Mucosa of gallbladder (tissue), 1 donor: ENCODE measurements around the gene FAM78A. TPM values are rescaled to one million over a fixed set of nuclear protein-coding genes. Genes with fewer than 3 reads are reported as not detected.

Experiments
- DNase-seq: peaks from one replicate; pipeline ENCODE4 v3.0.0-alpha.2; 2020; ENCODE audit warnings: low spot score
- total RNA-seq: library from RNA; stranded (reverse); gene quantifications from one replicate; pipeline ENCODE4 v1.2.1, GENCODE V29; 2021
- donor health status: DM: no; HTN: no; CAD: no.

The FAM78A gene
- 7.5 TPM for total RNA-seq

GRCh38 chr9:131276094-131276888, at the start of gene FAM78A:
FAM78A (minus strand) TSS chr9:131276510; CDS start chr9:131276179, 331 bp downstream.
- no peak for DNase-seq

DNA sequence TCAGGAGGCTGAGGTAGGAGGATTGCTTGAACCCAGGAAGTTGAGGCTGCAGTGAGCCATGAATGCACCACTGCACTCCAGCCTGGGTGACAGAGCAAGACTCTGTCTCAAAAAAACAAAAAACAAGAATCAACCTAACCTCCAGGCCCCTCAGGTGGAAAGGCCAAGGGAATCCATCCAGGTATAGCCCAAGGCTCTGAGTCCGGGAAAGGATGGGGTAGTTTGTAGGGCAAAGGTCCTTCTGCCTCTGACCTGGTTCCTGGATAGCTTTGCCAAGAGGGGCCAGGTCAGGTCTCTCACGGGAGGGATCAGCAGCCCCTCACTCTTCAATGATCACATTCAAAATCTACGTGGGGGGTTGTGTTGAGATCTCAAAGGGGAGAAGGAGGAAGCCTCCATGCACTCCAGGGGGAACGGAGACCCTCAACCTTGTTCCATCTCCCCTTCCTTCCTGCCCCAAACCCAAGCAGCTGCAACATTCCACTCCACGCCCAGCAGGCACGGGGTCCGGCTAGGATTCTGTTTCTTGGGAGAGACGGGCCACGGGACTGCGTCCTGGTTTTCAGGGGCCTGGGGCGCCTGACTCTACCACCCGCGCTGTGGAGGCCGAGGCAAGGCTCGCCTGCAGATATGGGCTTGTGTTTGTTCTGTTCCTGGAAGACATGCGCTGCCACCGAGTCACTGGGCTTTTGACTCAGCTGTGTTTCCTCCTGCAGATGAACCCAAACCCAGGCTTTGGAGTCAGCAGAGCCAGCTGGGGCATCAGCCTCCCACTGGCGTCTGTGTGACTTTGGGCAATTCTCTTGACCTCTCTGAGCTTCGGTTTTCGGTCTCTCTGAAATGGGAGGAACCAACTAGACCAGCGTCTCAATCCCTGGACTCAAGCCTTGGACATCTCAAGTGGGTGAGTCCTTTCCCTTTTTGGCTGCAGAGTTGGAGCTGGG, 48.7 kb upstream of the FAM78A start:
- no peak for DNase-seq

DNA sequence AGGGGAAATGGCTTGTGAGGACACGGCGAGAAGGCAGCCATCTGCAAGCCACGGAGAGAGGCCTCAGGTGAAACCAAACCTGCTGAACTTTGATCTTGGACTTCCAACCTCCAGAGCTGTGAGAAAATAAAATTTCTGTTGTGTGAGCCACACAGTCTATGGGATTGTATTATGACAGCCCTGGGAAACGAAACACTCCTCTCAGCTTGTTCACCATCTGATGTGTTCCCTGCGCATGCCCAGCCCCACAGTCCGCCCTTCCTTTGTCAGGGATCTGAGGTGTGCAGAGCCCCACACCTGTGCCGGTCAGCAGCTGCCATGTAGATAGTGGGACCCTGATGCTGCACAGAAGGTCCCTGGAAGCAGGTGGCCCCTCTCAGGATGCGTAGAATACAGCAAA, 47.3 kb upstream of the FAM78A start:
- no peak for DNase-seq

GRCh38 chr9:131320031-131320685, 43.8 kb upstream of the FAM78A start:
- no peak for DNase-seq

DNA sequence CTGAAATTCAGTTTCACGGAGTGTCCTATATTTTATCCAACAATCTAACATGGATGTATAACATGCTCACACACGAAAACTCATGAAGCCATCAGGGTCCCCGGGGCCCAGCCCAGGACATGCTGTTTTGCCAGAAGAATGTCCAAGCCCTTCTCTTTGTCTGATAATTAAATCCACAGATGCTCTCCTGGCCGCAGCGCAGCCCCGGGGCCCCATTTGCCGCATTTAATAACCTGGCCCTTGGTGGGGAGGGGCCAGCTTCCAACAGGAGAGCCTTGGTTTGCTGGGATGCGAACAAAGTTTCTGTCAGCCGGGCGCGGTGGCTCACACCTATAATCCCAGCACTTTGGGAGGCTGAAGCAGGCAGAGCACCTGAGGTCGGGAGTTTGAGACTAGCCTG, 43.2 kb upstream of the FAM78A start:
- DNase-seq = no peak

DNA sequence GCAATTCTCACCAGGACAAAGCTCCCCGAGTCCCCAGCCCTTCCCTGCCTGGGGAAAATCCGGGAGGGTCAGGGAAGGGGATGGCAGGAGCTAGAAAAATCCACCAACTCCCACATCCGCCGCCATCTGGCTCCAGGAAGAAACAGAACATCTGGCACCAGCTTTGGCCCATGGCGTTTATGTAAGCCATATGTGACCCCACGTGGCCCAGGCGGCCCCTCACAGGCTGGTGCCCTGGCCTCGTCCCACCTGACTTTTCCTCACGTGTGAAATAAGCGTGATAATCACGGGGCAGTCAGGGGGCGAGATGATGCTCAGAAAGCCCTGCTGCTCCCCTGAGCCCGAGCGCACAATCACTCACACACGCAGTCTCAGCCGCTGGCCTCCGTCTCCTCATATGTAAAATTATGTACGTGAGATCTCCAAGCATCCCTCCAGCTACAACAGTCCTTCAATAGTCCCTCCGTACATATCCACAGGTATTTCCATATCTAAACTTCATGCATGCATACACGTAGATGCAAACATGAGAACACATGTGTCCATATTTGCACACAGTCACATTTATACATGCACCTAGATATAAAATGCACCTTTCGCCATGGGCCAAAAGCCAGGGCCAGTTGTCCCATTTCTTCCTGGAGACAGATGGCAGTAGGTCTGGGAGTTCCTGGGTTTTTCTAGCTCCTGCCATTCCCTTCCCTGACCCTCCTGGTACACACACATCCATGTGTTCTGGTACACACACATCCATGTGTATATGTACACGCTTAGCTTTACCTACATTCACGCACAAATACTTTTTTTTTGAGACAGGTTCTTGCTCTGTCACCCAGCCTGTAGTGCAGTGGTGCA, 42.1 kb upstream of the FAM78A start:
- no peak for DNase-seq

GRCh38 chr9:131312822-131313770, 36.8 kb upstream of the FAM78A start:
- DNase-seq = no peak

GRCh38 chr9:131312246-131312645, 35.9 kb upstream of the FAM78A start:
- DNase-seq = no peak

- peak; percentile 24 for DNase-seq
Measured at GRCh38 chr9:131310833-131311554, 34.7 kb upstream of the FAM78A start.

DNA sequence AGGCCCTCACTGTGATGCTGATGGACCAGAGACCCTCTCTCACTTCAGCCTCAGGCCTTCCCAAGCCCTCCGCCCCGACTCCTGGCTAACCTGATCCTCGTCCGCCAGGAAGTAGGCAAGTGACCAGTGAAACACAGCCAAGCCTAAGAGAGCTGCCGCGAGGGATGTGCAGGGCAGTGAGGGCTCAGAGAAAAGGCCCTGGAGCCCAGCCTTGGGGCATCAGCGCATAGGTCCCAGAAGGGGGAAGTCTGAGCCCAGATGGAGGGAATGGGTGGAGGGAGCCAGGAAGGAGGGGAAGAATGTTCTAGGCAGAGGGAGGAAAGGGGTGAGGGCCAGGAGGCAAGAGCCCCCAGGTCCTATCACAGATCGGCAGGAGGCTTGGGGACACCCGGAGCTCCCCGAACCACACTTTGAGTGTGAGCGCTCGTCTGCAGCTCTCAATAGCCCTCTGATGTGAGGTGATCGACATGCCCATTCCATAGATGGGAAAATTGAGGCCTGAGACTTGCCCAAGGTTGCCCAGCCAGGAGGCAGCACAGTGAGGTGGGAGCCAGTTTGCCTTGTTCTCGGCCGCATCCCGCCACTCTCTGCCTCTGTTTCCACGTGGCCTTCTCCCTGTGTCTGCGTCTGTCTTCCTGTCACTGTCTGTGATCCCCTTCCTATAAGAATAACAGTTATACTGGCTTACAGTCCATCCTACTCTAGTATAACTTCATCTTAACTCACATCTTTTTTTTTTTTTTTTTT, 33.4 kb upstream of the FAM78A start:
- no peak for DNase-seq

GRCh38 chr9:131308906-131309529, 32.7 kb upstream of the FAM78A start:
- DNase-seq = no peak

GRCh38 chr9:131308452-131308851, 32.1 kb upstream of the FAM78A start:
- DNase-seq = no peak

DNA sequence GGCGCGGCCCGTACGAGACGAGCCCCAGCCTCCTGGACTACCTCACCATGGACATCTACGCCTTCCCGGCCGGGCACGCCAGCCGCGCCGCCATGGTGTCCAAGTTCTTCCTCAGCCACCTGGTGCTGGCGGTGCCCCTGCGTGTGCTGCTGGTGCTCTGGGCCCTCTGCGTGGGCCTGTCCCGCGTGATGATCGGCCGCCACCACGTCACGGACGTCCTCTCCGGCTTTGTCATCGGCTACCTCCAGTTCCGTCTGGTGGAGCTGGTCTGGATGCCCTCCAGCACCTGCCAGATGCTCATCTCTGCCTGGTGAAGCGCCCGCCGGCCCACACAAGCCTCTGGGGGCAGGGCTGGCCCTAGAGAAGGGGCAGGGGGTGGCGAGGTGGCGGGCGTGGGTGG, 31.7 kb upstream of the FAM78A start:
- no peak for DNase-seq

DNA sequence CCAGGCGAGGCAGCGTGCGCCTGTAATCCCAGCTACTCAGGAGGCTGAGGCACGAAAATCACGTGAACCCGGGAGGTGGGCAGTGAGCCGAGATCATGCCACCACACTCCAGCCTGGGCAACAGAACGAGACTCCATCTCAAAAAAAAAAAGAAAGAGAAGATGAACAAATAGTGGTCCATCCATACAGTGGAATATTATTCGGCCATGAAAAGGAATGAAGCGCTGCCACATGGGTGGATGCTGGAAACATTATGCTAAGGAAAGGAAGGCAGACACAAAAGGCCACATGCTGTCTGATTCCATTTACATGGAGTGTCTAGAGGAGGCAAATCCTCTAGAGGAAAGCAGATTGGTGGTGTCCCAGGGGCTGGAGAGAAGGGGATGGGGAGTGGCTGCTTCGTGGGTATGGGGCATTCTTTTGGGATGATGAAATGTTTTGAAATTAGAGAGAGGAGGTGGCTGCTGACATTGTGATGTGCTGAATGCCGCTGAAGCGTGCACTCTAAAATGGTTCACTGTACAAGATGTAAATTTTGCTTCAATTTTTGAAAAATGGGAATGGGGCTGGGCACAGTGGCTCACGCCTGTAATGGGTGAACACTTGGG, 30.2 kb upstream of the FAM78A start:
- DNase-seq = no peak

GRCh38 chr9:131304676-131305355, 28.5 kb upstream of the FAM78A start:
- DNase-seq = no peak

DNA sequence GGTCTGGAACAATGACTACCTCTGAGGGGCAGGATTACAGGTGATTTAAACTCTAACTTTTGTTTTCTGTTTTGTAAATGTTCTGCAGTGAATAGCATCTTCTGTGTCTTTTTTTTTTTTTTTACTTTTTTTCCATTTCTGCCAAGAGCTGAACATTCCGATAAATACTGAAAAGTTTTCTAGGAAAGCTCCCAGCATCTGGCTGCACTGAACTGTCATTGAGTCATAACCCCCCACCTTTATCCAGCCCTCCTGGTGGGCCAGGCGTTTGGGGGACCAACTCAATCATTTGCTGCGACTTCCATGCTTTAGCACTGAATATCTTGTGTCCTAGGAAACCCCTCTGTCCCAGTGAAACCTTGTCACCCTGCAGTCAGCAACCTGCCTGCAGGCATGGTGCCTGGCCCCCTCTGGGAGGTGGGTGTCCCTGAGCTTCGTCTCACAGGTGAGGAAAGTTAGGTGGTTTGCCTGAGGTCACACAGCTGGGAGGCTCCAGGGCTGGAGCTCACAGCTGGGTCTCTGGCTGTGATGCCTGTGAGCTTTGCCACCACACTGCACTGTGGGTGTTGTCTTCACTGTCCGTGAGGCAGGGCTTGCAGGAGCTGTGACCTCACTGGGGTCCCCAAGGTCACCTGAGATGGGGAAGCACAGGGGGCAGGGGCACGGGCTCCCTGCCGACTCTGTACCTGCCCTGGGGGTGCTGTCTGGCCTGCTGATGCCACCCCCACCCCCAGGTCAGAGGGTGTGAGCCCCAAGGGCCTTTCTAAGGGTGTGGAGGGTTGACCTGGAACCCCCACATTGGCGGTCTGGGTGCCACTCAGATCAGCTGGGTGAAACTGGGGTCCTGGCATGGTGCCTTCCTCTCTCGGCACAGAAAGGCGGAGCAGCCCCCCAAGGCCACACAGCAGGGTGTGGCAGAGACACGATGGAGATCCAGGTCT, 27.3 kb upstream of the FAM78A start:
- DNase-seq = no peak
